HepG2 (cell line): ENCODE measurements around the gene MRPL20. TPM values are rescaled to one million over a fixed set of nuclear protein-coding genes. Genes with fewer than 3 reads are reported as not detected.

Source experiments
- CENPX ChIP-seq: sonication (generic); formaldehyde crosslinking; IDR thresholded peaks from 2 replicates; pipeline ENCODE4 v1.9.0; 2021; ENCODE audit warnings: mild to moderate bottlenecking, missing genetic modification reagents, moderate library complexity
- CREBL2 ChIP-seq: sonication (generic); formaldehyde crosslinking; IDR thresholded peaks from 2 replicates; pipeline ENCODE4 v1.8.1; 2023; ENCODE audit warnings: missing genetic modification reagents, mild to moderate bottlenecking, borderline replicate concordance
- FOXP4 ChIP-seq: sonication (generic); formaldehyde crosslinking; IDR thresholded peaks from 2 replicates; pipeline ENCODE4 v1.4.0; 2020; ENCODE audit warnings: missing genetic modification reagents
- HDAC6 ChIP-seq: fragments of 200-600 bp; sonication (generic); IDR thresholded peaks from 2 replicates; pipeline ENCODE4 v1.7.0; 2017; ENCODE audit warnings: mild to moderate bottlenecking, antibody characterized with exemption, low read length, low read depth
- HMGA1 ChIP-seq: sonication (generic); formaldehyde crosslinking; conservative IDR thresholded peaks from 2 replicates; pipeline ENCODE4 v1.4.0; 2020; ENCODE audit warnings: missing genetic modification reagents
- IRX3 ChIP-seq: sonication (generic); formaldehyde crosslinking; IDR thresholded peaks from 2 replicates; pipeline ENCODE4 v1.8.1; 2023; ENCODE audit warnings: mild to moderate bottlenecking, low read depth, missing genetic modification reagents, borderline replicate concordance
- LRRFIP1 ChIP-seq: sonication (generic); formaldehyde crosslinking; conservative IDR thresholded peaks from 2 replicates; pipeline ENCODE4 v1.4.0; 2020; ENCODE audit warnings: missing genetic modification reagents
- MEF2D ChIP-seq: sonication (generic); formaldehyde crosslinking; IDR thresholded peaks from 2 replicates; pipeline ENCODE4 v1.5.1; 2020; ENCODE audit warnings: mild to moderate bottlenecking, missing genetic modification reagents
- PREB ChIP-seq: sonication (generic); formaldehyde crosslinking; IDR thresholded peaks from 2 replicates; pipeline ENCODE4 v1.4.0; 2020; ENCODE audit warnings: missing genetic modification reagents
- RAD21 ChIP-seq: fragments of 450-650 bp; formaldehyde crosslinking; IDR thresholded peaks from 2 replicates; pipeline ENCODE4 v1.5.0; 2020; ENCODE audit warnings: mild to moderate bottlenecking
- RBM39 ChIP-seq: fragments of 200-400 bp; formaldehyde crosslinking; IDR thresholded peaks from one replicate; pipeline ENCODE4 v1.6.1; 2018; ENCODE audit warnings: antibody characterized with exemption, mild to moderate bottlenecking, low read depth, low read length; ENCODE audit not compliant: poor library complexity, severe bottlenecking
- RFXANK ChIP-seq: IDR thresholded peaks from 2 replicates; pipeline ENCODE4 v1.6.1; 2016
- STAT6 ChIP-seq: sonication (generic); formaldehyde crosslinking; IDR thresholded peaks from 2 replicates; pipeline ENCODE4 v1.4.0; 2020; ENCODE audit warnings: missing genetic modification reagents, mild to moderate bottlenecking, borderline replicate concordance
- THRA ChIP-seq: sonication (generic); formaldehyde crosslinking; IDR thresholded peaks from 2 replicates; pipeline ENCODE4 v1.4.0; 2020; ENCODE audit warnings: missing genetic modification reagents, borderline replicate concordance
- YY1 ChIP-seq: IDR thresholded peaks from 2 replicates; pipeline ENCODE4 v1.6.1; 2011; ENCODE audit warnings: low read length, low read depth, moderate library complexity, mild to moderate bottlenecking; ENCODE audit not compliant: insufficient read depth, insufficient replicate concordance
- ZNF788 ChIP-seq: sonication (generic); formaldehyde crosslinking; IDR thresholded peaks from 2 replicates; pipeline ENCODE4 v1.5.0; 2020; ENCODE audit warnings: mild to moderate bottlenecking, missing genetic modification reagents, borderline replicate concordance
- polyA plus RNA-seq, 8 experiments: library from polyadenylated mRNA; depleted of rRNA in 3 of 8; stranded (reverse) in 7 of 8; unstranded in 1 of 8; fragments of >200 nt; fragmentation: Illumina TruSeq in 4 of 8; extraction: Trizol in 4 of 8; gene quantifications; 2 replicates each; pipeline versions ENCODE4 v1.2.1 to v1.2.3, GENCODE V29; 2011 to 2016; ENCODE audit warnings: low read depth in 4 of 8, missing spikeins in 1 of 8, mixed read lengths in 1 of 8; ENCODE audit not compliant: insufficient read depth in 1 of 8
- total RNA-seq, 5 experiments: library from RNA; depleted of rRNA; stranded (reverse); fragments of >200 nt; fragmentation: Illumina TruSeq; extraction: Trizol; gene quantifications; 2 replicates each; pipeline ENCODE4 v1.2.3, GENCODE V29; 2016; ENCODE audit warnings: low read depth in 1 of 5

The MRPL20 gene
- total and polyA plus RNA-seq, 2 of the 13 experiments (the other 11 are each of a cell fraction or from before 2014, with no cell fraction given), result 59.2 to 127 TPM

- TF ChIP-seq STAT6 (CRISPR knock-in tag), result peak; percentile 40; the same call in 1 of the 2 replicates
- peak; percentile 36; the same call in 1 of the 2 replicates for TF ChIP-seq RAD21 (CRISPR knock-in tag)
- no peak for TF ChIP-seq CREBL2 (CRISPR knock-in tag)
- TF ChIP-seq MEF2D (CRISPR knock-in tag), result peak; percentile 94
- TF ChIP-seq HMGA1 (CRISPR knock-in tag), result no peak
- TF ChIP-seq FOXP4 (CRISPR knock-in tag), result peak; percentile 98
- TF ChIP-seq RBM39, result peak; percentile 25
- 0 out of 2 replicates have a peak, but pooled peaks have one; percentile 66 for TF ChIP-seq IRX3 (CRISPR knock-in tag)
- TF ChIP-seq HDAC6, result no peak
- TF ChIP-seq THRA (CRISPR knock-in tag), result peak; percentile 98
- no peak for TF ChIP-seq LRRFIP1 (CRISPR knock-in tag)
- no peak for TF ChIP-seq PREB
- TF ChIP-seq YY1, result peak; percentile 74
- TF ChIP-seq ZNF788 (CRISPR knock-in tag), result peak; percentile 95
- TF ChIP-seq CENPX (CRISPR knock-in tag), result no peak
- peak; percentile 79; the same call in 1 of the 2 replicates for TF ChIP-seq RFXANK (CRISPR knock-in tag)
Observed at GRCh38 chr1:1400576-1401456, 6.3 kb downstream of the MRPL20 start (continued).
